Right lobe of liver (tissue), 4 donors: ENCODE data around the gene MYO10.

Source experiments
- POLR2A ChIP-seq: fragments of 450-650 bp; IDR thresholded peaks from one replicate; pipeline ENCODE4 v1.6.1; 2017; ENCODE audit warnings: antibody characterized with exemption, mild to moderate bottlenecking
- TF ChIP-seq, protein P1 (sequence below), 4 donors: fragments of 200-600 bp in 3 of 4; fragments of 450-650 bp in 1 of 4; IDR thresholded peaks; one replicate each; pipeline versions ENCODE4 v1.5.1 to v1.8.0; 2016 to 2022; ENCODE audit warnings: antibody characterized with exemption in 4 of 4, mild to moderate bottlenecking in 2 of 4
- donor health status: DM: no; HTN: no; CAD: no.
- donor health status: DM: no; HTN: no; CAD: no.
- donor health status: DM: no; HTN: yes; CAD: no.

DNA sequence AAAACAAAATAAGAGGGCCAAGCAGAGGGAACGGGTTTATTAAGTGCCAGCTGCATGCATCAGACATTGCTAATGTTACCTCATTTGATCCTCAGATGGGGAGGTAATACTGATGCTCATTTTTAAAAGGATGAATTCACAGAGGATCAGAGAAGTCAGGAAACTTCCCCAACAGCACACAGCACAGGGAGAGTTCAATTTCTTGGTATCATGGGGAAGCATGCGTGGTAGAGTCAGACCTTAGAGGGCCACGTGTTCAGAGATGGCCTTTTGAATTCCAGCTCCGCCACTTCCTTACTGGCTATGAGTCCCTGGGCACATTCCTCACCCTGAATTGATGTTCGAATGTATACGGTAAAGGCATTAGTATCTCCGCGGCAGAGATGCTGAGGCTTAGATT, 108.3 kb downstream of the MYO10 start:
- TF ChIP-seq, protein P1, sequence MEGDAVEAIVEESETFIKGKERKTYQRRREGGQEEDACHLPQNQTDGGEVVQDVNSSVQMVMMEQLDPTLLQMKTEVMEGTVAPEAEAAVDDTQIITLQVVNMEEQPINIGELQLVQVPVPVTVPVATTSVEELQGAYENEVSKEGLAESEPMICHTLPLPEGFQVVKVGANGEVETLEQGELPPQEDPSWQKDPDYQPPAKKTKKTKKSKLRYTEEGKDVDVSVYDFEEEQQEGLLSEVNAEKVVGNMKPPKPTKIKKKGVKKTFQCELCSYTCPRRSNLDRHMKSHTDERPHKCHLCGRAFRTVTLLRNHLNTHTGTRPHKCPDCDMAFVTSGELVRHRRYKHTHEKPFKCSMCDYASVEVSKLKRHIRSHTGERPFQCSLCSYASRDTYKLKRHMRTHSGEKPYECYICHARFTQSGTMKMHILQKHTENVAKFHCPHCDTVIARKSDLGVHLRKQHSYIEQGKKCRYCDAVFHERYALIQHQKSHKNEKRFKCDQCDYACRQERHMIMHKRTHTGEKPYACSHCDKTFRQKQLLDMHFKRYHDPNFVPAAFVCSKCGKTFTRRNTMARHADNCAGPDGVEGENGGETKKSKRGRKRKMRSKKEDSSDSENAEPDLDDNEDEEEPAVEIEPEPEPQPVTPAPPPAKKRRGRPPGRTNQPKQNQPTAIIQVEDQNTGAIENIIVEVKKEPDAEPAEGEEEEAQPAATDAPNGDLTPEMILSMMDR (IDR thresholded peaks at IDR 0.05): no peak
- TF ChIP-seq POLR2A: no peak
